Fibroblast of villous mesenchyme (primary cell): Measurements from ENCODE around the gene R3HDML. TPM values are rescaled to one million over a fixed set of nuclear protein-coding genes. Genes with fewer than 3 reads are reported as not detected.

Source experiments
- DNase-seq: peaks from one replicate; pipeline ENCODE4 v3.0.0-alpha.2; 2010; ENCODE audit warnings: low read depth
- H3K4me3 ChIP-seq: 2 replicates; pipeline ENCODE4 v1.5.1; 2011; ENCODE audit warnings: low read depth, mild to moderate bottlenecking, low read length
- total RNA-seq: library from RNA; depleted of rRNA; stranded (reverse); fragments of >200 nt; gene quantifications from 2 replicates; pipeline ENCODE4 v1.2.3, GENCODE V29; 2012
- TF ChIP-seq, protein P1 (sequence below): IDR thresholded peaks from 2 replicates; pipeline ENCODE4 v1.5.1; 2012; ENCODE audit warnings: low read depth, mild to moderate bottlenecking, low read length; ENCODE audit not compliant: insufficient read depth

Gene R3HDML
- total RNA-seq, 1 donor = not detected

DNA sequence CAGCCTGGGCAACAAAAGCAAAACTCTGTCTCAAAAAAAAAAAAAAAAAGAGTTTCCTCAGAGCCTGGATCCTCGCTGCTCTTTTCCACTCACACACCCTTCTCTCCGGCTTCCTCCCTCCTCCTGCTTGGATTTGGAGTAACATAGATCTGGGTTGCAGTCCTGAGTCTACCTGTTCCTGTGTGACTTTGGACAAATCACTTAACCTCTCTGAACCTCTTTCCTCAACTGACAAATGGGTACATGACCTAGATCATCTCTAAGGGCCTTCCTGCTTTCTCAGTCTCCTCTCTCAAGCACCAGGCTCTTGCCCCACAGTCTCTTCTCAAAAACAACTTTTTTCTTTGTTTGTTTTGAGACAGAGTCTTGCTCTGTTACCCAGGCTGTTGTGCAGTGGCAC is 5.6 kb upstream of the R3HDML start:
- no peak for DNase-seq
- TF ChIP-seq, protein P1, sequence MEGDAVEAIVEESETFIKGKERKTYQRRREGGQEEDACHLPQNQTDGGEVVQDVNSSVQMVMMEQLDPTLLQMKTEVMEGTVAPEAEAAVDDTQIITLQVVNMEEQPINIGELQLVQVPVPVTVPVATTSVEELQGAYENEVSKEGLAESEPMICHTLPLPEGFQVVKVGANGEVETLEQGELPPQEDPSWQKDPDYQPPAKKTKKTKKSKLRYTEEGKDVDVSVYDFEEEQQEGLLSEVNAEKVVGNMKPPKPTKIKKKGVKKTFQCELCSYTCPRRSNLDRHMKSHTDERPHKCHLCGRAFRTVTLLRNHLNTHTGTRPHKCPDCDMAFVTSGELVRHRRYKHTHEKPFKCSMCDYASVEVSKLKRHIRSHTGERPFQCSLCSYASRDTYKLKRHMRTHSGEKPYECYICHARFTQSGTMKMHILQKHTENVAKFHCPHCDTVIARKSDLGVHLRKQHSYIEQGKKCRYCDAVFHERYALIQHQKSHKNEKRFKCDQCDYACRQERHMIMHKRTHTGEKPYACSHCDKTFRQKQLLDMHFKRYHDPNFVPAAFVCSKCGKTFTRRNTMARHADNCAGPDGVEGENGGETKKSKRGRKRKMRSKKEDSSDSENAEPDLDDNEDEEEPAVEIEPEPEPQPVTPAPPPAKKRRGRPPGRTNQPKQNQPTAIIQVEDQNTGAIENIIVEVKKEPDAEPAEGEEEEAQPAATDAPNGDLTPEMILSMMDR = no peak
- H3K4me3 ChIP-seq = no peak overlapping the region

DNA sequence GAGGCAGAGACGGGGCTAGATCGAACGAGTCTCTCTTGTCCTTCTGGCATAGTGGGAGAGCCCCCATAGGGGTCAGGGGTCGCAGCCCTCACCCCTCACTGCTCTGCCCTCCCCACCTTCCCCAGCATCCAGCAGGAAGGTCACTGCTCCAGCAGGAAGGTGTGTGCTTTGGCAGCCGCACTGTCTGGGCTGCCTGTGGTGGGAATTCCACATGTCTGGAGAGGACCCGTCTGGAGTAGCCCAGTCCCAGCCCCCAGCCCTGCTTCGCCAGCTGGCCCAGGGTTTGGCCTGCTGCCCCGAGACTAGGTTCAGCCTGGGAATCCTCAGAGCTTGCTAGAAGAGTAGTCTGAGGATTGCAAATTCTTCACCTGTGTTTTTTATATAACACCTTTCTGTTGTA is 2.5 kb upstream of the R3HDML start:
- TF ChIP-seq, protein P1 = no peak
- no peak for DNase-seq
- H3K4me3 ChIP-seq = no peak overlapping the region

DNA sequence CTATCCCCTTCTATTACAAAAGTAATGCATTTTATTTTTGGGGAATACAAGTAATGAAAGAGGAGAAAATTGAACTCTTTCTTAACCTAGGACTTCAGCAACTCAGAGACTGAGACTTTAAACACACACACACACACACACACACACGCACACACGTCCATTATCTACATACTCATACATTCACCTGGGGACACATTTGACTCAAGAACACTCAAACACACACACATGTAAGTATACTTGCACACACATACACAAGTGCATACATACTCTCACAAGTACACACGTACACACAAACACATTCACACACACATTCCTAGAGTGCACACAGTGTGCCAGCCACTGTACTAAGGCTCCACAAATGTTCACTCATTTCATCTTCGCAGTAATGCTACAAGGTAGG is 2.1 kb upstream of the R3HDML start:
- H3K4me3 ChIP-seq = no peak overlapping the region
- DNase-seq = no peak
- TF ChIP-seq, protein P1 = no peak

DNA sequence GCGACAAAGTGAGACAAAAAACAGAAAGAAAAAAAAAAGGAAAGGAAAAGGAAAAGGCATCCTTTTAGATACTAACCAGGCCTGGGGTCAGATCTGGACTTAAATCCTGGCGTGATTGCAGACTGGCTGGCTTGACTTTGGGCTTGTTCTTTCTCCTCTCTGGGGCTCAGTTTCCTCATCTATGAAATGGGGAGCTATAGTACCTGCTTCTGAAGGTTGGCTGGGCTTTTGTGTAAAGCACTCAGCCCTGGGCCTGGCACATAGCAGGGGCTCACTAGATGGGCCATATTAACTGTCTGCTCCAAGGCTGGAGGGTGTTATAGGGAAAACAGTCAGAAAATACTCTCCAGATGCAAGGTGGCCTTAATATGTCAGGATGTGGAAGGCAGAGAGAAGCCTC is 1.2 kb upstream of the R3HDML start:
- DNase-seq = no peak
- no peak overlapping the region for H3K4me3 ChIP-seq
- TF ChIP-seq, protein P1 = no peak

DNA sequence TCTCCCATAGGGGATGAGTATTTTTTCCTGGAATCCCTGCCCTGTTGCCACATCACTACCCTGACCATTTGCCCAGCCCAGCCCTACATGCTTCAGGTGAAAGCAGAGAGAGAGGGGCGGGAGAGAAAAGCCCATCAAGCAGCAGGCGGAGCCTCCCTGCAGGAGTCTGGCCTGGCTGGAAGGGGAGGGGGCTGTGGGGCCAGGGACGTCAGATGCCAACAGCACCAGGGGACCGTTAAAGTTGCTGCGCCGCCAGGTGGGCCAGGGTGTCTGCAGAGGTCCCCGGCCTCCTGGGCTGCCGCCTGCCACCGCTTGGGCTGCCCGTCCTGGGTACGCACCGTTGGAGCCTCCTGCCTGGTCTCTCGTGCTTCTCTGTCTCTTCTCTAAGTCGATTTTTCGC is 757 bp upstream of the R3HDML start:
- TF ChIP-seq, protein P1 = no peak
- no peak for DNase-seq
- H3K4me3 ChIP-seq = no peak overlapping the region

DNA sequence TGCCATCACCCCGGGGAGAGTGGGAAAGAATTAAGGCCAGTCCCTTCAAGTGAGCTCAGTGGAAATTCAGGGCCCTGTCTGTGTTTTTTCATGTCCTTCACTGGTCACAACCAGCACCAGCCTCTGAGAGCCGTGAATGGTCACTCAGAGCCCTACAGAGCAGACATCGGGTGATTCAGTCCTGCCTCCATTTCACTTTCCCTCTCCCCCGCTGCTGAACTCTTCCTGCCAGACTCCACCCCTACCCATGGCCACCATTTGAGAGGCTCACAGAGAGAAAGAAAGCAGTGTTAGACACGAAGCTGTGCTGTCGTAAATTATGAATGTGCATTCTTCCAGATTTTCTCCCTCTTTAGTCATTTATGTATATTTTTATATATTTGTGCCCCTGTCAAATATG is 5.4 kb downstream of the R3HDML start:
- DNase-seq = peak; percentile 2
- TF ChIP-seq, protein P1 = no peak

DNA sequence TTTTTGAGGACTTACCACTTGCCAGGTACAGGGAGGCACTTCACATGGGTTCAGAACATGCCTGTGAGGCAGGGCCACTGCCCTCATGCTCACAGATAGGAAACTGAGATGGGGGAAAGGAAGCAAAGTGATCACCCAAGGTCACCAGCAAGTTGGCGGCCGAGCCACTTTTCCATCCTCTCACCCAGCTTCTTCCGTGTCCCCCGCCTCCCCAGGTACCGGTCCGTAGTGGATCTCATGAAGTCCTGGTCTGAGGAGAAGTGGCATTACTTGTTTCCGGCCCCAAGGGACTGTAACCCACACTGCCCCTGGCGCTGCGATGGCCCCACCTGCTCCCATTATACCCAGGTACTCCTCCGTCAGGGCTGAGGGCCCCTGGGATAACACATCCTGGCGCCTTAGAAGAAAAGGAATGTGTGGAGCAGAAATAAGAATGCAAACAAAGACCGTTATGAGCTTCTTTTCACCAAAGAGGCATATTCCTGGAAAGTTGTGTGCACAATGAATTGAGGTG is 6.4 kb downstream of the R3HDML start:
- TF ChIP-seq, protein P1 = no peak
- DNase-seq = no peak
- H3K4me3 ChIP-seq = no peak overlapping the region

More for the DNA sequence above, 5.4 kb downstream of the R3HDML start:
- H3K4me3 ChIP-seq = no peak overlapping the region
